Stimulated activated CD4-positive, alpha-beta T cell treated with anti-CD3 and anti-CD28 coated beads, Interleukin-1b, Interleukin-23, amount 100 ng/mL, for 1 hour (primary cell): ENCODE measurements around the gene BAZ2B.
"Not testable (repeated sequence)": the region's sequence is repeated elsewhere in the genome, so short reads cannot be mapped to it uniquely, and the experiment has no call there.

Experiments used
- DNase-seq, 2 donors: peaks; one replicate each; pipeline ENCODE4 v3.0.0-alpha.2; 2020; ENCODE audit warnings: low read depth in 2 of 2

BAZ2B gene, protein sequence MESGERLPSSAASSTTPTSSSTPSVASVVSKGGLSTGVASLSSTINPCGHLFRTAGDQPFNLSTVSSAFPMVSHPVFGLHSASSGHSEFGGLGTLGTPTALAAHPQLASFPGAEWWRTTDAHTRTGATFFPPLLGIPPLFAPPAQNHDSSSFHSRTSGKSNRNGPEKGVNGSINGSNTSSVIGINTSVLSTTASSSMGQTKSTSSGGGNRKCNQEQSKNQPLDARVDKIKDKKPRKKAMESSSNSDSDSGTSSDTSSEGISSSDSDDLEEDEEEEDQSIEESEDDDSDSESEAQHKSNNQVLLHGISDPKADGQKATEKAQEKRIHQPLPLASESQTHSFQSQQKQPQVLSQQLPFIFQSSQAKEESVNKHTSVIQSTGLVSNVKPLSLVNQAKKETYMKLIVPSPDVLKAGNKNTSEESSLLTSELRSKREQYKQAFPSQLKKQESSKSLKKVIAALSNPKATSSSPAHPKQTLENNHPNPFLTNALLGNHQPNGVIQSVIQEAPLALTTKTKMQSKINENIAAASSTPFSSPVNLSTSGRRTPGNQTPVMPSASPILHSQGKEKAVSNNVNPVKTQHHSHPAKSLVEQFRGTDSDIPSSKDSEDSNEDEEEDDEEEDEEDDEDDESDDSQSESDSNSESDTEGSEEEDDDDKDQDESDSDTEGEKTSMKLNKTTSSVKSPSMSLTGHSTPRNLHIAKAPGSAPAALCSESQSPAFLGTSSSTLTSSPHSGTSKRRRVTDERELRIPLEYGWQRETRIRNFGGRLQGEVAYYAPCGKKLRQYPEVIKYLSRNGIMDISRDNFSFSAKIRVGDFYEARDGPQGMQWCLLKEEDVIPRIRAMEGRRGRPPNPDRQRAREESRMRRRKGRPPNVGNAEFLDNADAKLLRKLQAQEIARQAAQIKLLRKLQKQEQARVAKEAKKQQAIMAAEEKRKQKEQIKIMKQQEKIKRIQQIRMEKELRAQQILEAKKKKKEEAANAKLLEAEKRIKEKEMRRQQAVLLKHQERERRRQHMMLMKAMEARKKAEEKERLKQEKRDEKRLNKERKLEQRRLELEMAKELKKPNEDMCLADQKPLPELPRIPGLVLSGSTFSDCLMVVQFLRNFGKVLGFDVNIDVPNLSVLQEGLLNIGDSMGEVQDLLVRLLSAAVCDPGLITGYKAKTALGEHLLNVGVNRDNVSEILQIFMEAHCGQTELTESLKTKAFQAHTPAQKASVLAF (N-terminal part only)

DNA sequence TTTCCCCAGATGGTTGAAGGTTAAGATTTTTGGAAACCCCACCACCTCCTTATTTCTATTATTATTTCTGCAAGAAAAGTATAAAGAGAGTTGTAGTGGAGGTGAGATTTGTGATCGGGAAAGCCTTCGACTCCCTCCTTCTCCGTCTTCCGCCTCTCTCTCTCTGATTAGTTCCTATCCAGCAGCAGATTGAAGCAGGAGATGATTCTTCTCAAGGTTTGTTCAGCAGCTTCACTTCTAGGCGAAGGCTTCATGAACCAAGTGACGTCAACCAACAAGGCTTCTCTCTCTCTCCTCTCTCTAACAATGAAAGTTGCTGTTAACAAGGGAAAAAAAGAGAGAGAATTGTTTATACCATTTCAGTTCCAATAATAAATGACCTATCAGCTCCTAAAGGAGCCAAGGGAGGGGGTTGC, at the start of gene BAZ2B:
TSS of gene BAZ2B (minus strand) at position 263 of the 416 bp plus-strand sequence. CDS start 137,829 bp downstream, outside the sequence.
- no peak for DNase-seq

DNA sequence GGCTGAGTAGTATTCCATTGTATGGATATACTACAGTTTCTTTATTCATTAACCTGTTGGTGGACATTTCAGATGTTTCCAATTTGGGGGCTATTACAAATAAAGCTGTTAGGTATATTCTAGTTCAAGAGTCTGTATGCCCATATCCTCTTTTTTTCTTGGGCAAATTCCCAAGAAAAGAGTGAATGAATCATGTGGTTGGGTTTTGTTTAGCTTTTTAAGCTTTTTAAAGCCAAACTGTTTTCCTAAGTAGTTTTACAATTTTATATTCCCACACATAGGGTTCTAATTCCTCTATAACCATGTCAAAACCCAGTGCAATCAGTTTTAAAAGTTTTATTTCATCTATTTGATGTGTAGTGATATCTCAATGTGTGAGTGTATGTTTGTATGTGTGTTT, 44.9 kb upstream of the BAZ2B start:
- DNase-seq, result no peak

DNA sequence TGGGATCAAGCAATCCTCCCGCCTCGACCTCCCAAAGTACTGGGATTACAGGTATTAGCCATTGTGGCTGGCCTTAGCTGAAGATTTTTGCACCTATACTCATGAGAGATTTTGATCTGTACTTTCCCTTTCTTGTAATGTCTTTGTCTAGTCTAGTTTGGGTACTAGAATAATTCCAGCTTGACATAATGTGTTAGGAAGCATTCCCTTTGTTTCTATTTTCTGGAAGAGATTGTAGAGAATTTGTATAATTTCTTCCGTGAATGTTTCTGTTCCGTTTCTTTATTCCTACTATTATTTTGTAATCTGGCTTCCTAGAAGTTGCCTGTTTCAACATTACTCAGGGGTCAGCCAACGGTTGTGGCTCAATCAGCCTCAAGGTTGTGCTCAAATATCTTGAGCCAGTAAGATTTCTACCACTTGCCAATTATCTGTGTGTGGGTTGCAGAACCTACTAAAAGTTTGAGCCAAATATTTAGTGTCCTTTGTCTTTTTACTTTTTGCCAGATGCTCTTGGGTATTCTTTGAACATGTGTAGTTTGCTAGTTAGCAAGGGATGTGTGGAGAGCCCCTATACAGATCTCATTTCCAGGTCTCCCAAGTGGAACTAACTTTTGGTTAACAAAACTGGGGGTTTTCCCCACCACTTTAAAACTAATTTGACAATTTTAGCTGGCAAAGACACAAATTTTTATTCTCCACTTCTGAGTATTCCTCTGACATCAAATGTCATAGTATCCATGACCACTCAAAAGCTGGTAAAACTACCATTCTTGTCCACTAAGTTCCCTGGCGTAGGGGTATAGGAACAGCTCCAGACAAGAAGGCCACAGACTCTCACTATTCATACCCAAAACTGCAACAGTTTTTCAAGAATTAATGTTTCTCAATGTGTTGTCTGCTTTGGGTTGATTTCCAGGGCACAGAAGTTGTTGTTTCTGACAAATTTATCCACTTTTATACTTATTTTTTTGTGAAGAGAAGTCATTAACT, 42.8 kb upstream of the BAZ2B start:
- DNase-seq, result no peak

DNA sequence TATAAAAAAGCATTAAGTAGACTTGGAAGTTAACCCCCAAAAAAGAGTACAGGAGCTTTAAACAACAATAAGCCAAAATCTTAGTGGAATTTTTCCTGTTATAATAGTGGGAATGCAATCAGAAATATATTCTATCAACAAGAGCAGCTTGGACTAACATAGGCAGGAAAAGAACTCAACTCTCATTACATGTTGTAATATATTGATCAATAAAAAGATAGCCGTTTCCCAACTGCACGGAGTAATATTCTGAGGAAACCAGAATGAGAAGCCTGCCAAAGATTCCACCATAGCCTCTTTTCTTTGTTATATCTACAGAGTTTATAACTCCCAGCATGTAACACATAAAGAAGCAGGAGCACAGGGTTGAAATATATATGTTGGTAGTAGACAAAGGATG, 37.6 kb upstream of the BAZ2B start:
- no peak for DNase-seq

DNA sequence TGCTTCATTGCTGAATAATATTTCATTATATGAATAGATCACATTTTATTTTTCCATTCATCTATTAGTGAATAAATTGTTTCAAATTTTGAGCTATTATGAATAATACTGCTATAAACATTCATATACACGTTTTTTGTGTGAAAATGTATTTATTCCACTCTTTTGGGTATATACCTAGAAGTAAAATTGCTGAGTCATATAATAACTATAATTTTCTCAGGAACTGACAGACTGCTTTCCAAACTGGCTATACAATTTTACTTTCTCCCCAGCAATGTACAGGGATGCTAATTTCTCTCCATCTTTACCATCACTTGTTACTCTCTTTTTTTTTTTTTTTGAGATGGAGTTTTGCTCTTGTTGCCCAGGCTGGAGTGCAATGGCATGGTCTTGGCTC, 35.5 kb upstream of the BAZ2B start:
- no peak for DNase-seq

DNA sequence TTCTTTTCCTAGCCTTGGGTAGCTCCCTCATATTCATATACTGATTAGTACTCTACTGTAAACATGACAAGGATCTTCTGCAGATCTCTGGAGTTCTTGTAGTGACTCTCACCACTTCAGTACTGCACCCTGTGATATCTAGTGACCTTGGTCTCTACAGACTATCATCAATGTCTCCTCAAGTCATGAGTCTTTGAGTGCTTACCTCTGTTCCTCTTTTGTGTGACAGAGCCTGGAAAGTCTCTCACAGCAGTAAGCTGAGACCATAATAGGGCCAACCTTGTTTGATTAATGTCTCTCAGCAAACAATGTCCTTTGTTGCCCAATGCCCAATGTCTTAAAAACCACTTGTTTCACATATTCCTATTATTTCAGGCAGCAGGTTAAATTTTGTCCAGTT, 34.2 kb upstream of the BAZ2B start:
- no peak for DNase-seq

DNA sequence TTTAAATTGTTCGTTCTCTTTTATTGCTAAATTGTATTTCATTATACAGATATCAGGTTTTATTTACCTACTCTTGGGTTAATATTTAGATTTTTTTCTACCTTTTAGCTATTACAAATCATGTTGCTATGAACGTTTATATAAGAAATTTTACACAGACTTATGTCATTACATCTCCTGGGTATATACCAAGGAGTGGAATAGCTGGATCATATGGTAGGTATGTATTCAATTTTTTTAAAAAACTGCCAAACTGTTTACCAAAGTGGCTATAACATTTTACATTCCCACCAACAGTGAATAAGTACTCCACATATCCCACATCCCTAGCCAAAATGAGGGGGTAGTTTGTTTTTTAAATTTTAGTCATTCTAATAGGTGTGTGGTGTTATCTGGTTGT, 32.3 kb upstream of the BAZ2B start:
- DNase-seq, result no peak

DNA sequence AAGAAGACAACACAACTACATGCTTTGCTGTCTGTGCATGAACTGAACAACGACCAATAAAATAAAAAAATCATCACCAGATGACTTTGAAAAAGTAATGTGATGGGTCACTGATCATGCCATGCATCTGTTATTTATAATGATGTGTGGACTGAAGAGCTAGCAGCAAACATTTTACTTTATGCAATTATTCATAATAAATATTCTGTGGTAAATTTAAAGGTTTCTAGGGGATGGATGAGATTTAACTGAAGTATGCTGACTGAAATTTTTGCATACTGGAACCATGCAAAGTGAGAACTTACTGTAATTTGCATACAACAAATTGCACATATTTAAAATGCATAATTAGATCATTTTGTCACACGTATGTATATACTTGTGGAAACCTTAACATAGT, 31.3 kb upstream of the BAZ2B start:
- DNase-seq, result no peak

DNA sequence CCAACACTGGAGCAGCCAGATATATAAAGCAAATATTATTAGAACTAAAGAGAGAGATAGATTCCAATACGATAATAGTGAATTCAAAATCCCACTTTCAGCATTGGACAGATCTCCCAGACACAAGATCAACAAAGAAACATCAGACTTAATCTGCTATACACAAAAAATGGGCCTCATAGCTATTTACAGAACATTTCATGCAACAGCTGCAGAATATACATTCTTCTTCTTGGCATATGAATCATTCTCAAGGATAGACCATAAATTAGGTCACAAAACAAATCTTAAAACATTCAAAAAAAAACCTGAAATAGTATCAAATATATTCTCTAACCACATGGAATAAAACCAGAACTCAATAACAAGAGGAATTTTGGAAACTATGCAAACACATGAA, 23.8 kb upstream of the BAZ2B start:
- DNase-seq, result no peak

DNA sequence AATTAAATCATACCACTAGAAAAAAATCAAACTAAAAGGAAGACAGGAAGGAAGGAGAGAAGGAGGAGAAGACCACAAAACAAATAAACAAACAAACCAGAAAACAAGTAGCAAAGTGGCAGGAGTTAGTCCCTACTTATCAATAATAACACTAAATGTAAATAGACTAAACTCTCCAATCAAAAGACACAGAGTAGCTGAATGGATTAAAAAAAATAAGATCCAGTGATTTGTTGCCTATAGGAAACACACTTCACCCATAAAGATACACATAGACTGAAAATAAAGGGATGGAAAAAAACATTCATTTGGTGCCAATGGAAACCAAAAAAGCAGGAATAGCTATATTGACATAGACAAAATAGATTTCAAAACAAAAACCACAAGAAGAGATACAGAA, 23.4 kb upstream of the BAZ2B start:
- DNase-seq, result no peak

DNA sequence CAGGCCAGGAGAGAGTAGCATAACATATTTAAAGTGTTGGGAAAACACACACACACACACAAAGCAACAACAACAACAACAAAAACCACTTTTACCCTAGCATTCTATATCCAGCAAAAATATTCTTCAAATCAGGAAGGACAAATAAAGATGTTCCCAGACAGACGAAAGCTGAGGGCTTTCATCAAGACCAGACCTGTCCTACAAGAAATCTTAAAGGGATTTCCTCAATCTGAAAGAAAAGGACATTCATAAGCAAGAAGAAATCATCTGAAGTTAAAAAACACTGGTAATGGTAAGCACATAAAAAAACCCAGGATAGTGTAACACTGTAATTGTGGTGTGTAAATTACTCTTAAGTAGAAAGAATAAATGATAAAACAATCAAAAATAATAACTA, 22.7 kb upstream of the BAZ2B start:
- no peak for DNase-seq

DNA sequence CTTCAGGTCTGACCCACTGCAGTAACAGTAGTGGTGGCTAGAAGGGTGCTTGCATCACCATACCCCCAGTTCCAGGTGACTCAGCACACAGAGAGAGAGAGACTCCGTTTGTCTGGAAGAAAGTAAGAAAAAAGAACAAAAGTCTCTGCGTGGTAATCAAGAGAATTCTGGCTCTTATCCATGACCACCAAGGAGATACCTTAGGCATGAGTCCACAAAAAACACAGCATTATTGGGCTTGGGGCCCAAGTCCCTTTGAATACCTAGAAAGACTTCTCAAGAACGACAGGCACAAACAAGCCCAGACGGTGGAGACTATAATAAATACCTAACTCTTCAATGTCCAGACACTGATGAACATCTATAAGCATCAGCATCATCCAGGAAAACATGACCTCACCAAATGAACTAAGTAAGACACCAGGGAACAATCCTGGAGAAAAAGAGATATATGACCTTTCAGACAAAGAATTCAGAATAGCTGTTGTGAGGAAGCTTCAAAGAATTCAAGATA, 21.7 kb upstream of the BAZ2B start:
- no peak for DNase-seq

DNA sequence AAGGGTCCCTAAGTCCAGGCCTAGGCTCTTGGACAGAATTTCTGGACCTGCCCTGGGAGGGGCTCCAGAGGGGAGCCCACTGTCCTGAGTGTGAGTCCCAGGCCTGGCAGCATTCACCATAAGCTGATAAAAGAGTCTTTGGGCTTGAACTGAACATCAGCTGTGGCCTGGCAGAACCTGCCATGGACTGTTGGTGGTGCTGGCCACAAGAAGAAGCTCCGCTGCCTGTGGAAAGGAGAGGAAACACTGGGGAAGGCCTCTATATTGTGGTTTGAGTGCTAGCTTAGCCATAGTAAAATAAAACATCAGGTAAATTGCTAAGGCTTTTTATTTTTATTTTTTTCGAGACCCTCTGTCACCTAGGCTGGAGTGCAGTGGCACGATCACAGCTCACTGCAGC, 20.9 kb upstream of the BAZ2B start:
- no peak for DNase-seq

DNA sequence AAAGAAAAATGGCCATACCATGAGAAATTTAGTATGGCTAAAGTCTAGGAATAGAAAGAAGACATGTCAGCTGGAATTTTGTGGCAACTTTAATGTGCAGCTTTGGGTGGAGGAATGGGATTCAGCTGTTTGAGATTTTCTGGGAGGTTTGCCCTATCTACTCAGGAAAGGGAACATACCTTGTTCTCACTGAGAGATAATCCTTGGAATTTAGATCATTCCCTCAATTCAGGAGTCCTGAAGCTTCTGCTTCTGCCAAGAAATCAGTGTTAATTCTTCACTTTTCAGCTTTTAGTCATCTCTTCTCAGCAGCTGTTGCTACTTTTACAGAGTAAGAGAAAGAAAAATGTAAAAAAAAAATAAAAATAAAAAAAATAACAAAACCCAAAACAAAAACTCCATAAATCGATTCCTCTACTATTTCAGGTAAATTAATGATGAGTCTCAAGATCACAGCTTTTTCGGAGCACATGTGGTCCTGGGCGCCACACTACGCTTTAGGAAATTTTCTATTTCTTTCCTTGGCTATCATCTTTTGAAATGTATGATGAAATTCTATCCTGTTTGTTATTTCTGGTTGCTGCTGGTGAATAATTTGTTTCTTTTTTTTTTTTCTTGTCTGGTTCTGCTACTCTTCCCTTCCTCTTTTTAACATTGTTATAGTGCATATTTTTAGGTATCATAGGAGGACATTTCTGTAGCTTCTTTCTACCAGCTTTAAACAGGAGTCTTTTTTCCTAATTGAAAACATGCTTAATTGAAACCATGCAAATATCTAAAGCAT, 18.9 kb upstream of the BAZ2B start:
- no peak for DNase-seq

DNA sequence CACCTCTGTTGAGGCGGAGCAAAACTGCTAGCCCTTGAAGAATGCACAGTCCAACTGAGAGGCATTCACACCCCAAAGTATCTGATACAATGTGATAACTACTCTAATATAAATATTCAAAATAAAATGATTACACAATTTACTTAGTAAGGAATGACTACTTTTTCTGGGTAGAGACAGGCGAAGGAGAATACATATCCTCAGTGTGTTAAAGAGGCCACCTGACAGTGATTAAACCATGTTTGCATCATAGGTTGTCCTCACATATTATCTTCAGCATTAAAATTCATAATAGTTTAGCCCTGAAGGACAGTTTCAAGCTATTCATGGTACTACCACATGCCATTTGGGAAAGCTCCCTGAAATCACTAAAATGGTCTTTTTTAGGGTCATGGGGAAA, 16.9 kb upstream of the BAZ2B start:
- no peak for DNase-seq

DNA sequence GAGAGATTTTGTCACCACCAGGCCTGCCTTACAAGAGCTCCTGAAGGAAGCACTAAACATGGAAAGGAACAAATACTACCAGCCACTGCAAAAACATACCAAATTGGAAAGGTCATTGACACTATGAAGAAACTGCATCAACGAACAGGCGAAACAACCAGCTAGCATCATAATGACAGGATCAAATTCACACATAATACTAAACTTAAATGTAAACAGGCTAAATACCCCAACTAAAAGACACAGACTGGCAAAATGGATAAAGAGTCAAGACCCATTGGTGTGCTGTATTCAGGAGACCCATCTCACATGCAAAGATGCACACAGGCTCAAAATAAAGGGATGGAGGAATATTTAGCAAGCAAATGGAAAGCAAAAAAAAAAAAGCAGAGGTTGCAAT, 9.3 kb upstream of the BAZ2B start:
- not testable (repeated sequence) for DNase-seq

DNA sequence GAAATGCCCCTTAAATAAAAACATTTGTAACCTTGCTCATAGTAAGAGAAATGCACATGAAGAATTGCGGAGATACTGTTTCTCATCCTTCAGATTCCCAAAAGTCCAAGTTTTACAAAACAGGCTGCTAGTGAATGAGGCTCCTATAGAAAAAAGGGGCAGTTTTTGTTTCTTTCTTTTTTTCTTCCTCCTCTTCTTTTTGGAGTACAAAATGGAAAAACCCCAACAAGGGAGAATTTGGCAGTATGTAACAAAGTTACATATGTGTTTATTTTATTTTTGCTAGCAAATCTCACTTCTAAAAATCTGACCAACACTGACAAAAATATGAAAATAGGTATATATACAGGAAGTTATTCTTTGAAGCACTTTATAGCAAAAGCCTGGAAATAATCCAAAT, 7.1 kb upstream of the BAZ2B start:
- DNase-seq, result no peak

DNA sequence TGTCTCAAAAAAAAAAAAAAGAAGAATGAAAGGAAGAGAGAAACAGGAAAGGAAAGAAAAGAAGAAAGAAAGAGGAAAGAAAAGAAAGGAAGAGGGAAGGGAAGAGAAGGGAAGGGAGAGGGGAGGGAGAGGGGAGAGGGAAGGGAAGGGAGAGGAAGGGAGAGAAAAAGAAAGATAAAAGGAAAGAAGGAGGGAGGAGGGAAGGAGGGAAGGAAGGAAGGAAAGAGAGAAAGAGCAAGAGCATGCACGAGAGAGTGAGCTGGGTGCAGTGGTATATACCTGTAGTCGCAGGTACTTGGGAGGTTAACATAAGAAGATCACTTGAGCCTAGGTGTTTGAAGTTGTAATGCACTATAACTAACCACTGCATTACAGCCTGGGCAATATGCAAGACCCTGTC, 6.6 kb upstream of the BAZ2B start:
- no peak for DNase-seq

DNA sequence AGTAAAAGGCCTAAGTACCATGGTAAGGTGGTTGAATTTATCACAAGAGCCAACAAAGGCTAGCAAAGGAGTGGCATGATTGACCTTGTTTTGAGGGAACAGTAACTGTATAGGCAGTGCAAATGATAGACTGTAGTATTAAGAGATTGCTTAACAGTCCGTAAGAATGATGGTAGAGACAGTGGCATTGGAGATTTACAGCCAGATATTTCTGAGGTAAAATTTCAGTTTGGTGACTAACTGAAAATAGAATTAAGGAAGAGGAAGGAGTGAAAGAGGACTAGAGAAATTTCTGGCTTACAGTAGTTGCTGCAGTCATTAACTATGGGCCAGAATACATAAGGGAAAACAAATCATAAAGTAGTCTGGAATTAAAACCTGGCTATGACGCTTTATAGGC, 4.4 kb upstream of the BAZ2B start:
- DNase-seq, result no peak

DNA sequence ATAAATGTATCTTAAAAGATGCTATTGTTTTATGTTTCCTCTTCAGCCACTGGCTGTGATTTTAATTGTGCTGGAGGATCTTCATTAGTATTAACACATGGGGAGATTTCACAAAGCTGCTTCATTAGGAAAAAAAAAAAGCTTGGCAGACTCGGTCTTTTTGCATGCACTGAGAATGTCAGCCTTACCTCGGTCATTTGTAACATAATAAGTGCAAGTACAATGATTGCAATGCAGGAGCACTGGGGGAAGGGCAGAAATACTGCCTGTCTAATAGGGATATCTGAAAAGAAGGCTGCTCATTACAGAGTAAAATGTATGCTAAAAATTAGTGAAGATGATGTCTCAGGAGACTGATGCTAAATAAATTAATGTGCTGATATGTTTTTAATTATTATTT, 1.3 kb upstream of the BAZ2B start:
- DNase-seq, result no peak
